Endothelial cell of umbilical vein (primary cell): Measurements from ENCODE around the gene SNPH. TPM values are rescaled to one million over a fixed set of nuclear protein-coding genes. Genes with fewer than 3 reads are reported as not detected.

ENCODE experiments used
- BruUV-seq: library from RNA; stranded (reverse); fragments of 400-500 nt; replicated peaks from 2 replicates; lab custom pipeline; 2021; lab: Mats Ljungman, UMichigan
- CTCF ChIA-PET: fragments of 300-600, 350-600 bp; sonication (Branson Sonifier 250); formaldehyde crosslinking; loops from one replicate; lab custom pipeline; 2021; ENCODE audit warnings: antibody characterized with exemption, inconsistent platforms; lab: Charles Lee
- POLR2A ChIA-PET: fragments of 300-600, 350-600 bp; sonication (Branson Sonifier 250); formaldehyde crosslinking; loops from one replicate; lab custom pipeline; 2021; ENCODE audit warnings: antibody characterized with exemption, inconsistent platforms; lab: Charles Lee
- DNase-seq: peaks from one replicate; pipeline ENCODE4 v3.0.0-alpha.2; 2011; ENCODE audit warnings: low read depth, low spot score
- FAIRE-seq: peaks from 2 replicates; lab custom pipeline; 2011; peaks lifted over from hg19 to GRCh38; lab: Jason Lieb, UNC
- H2AFZ ChIP-seq: 2 replicates; pipeline ENCODE4 v1.6.0; 2012; ENCODE audit warnings: low read depth, low read length, control low read depth, inconsistent platforms
- H3K27ac ChIP-seq: 2 replicates; pipeline ENCODE4 v1.5.1; 2011; ENCODE audit warnings: low read depth, mild to moderate bottlenecking, control low read depth, low read length, moderate library complexity; ENCODE audit not compliant: insufficient read depth
- H3K27me3 ChIP-seq, 2 experiments: 2 replicates each; pipeline versions ENCODE4 v1.6.0 to v1.6.1; 2011; ENCODE audit warnings: low read length in 2 of 2, mixed read lengths in 1 of 2; ENCODE audit not compliant: control insufficient read depth in 2 of 2, insufficient read depth in 2 of 2
- H3K36me3 ChIP-seq, 2 experiments: 2 replicates in 1 of 2; 3 replicates in 1 of 2; pipeline ENCODE4 v1.5.1; 2011; ENCODE audit warnings: low read length in 2 of 2, mild to moderate bottlenecking in 1 of 2, moderate library complexity in 1 of 2; ENCODE audit not compliant: control insufficient read depth in 2 of 2, insufficient read depth in 2 of 2; ENCODE audit errors: extremely low read depth in 1 of 2
- H3K4me1 ChIP-seq: 3 replicates; pipeline ENCODE4 v1.5.1; 2011; ENCODE audit warnings: mild to moderate bottlenecking, low read length; ENCODE audit not compliant: control insufficient read depth, insufficient read depth; ENCODE audit errors: extremely low read depth
- H3K4me2 ChIP-seq: 2 replicates; pipeline ENCODE4 v1.6.1; 2011; ENCODE audit warnings: low read length, control low read depth, mixed read lengths; ENCODE audit not compliant: insufficient read depth
- H3K4me3 ChIP-seq, 3 experiments: fragments of 200-600 bp in 1 of 3; sonication (generic), shearing (Covaris generic) in 1 of 3; replicated peaks in 1 of 3; 2 replicates each; pipeline ENCODE4 v1.5.1; 2011 to 2016; ENCODE audit warnings: control low read depth in 3 of 3, low read length in 3 of 3, mild to moderate bottlenecking in 2 of 3, inconsistent platforms in 1 of 3, low read depth in 1 of 3, moderate library complexity in 1 of 3; ENCODE audit not compliant: insufficient read depth in 1 of 3
- H3K79me2 ChIP-seq: 2 replicates; pipeline ENCODE4 v1.6.0; 2012; ENCODE audit warnings: low read length, inconsistent platforms; ENCODE audit not compliant: control insufficient read depth, insufficient read depth
- H3K9ac ChIP-seq: replicated peaks from 2 replicates; pipeline ENCODE3; 2011; ENCODE audit warnings: low read length, control low read depth; ENCODE audit not compliant: insufficient read depth; ENCODE audit errors: extremely low read depth
- H3K9me1 ChIP-seq: replicated peaks from 3 replicates; pipeline ENCODE4 v1.6.0; 2011; ENCODE audit warnings: mild to moderate bottlenecking, low read length; ENCODE audit not compliant: control insufficient read depth, insufficient read depth; ENCODE audit errors: extremely low read depth
- H3K9me3 ChIP-seq: replicated peaks from 2 replicates; pipeline ENCODE4 v1.5.1; 2012; ENCODE audit warnings: low read length, inconsistent platforms; ENCODE audit not compliant: control insufficient read depth, insufficient read depth
- H4K20me1 ChIP-seq: replicated peaks from 2 replicates; pipeline ENCODE3; 2011; ENCODE audit warnings: mild to moderate bottlenecking, low read length; ENCODE audit not compliant: control insufficient read depth, insufficient read depth; ENCODE audit errors: extremely low read depth
- EZH2 ChIP-seq: IDR thresholded peaks from 2 replicates; pipeline ENCODE4 v1.6.1; 2012; ENCODE audit warnings: borderline replicate concordance, low read depth, mild to moderate bottlenecking, moderate library complexity, low read length, inconsistent platforms; ENCODE audit not compliant: severe bottlenecking
- FOS ChIP-seq: IDR thresholded peaks from 2 replicates; pipeline ENCODE4 v1.6.1; 2011; ENCODE audit warnings: mild to moderate bottlenecking, low read length, moderate library complexity, borderline replicate concordance; ENCODE audit not compliant: insufficient read depth
- MYC ChIP-seq: IDR thresholded peaks from one replicate; pipeline ENCODE4 v1.6.1; 2011; ENCODE audit warnings: mild to moderate bottlenecking, low read depth, low read length
- POLR2A ChIP-seq: IDR thresholded peaks from 2 replicates; pipeline ENCODE4 v1.6.1; 2012; ENCODE audit warnings: low read depth, mild to moderate bottlenecking, control low read depth, low read length
- dilution Hi-C: fragments of 300-500 bp; cut with MboI; formaldehyde crosslinking; loops from one replicate; pipeline ENCODE4 v1.15.0; 2019; ENCODE audit warnings: low sequenced_read_pairs; ENCODE audit not compliant: extremely low pct_ligation_motif_present
- intact Hi-C: fragments of 100-400 bp; cut with micrococcal nuclease; formaldehyde crosslinking; loops from one replicate; pipeline ENCODE4 v1.10.0; 2022
- polyA plus RNA-seq, 4 experiments: library from polyadenylated mRNA; depleted of rRNA in 3 of 4; stranded (reverse) in 3 of 4; unstranded in 1 of 4; fragments of >200 nt; gene quantifications; 2 replicates each; pipeline versions ENCODE4 v1.2.1 to v1.2.3, GENCODE V29; 2011 to 2012; ENCODE audit warnings: missing spikeins in 1 of 4
- total RNA-seq: library from RNA; stranded (reverse); gene quantifications from 2 replicates; pipeline ENCODE4 v1.2.3, GENCODE V29; 2021

Gene SNPH
- total and polyA plus RNA-seq, 2 donors (not counting 3 experiments of a cell fraction or from before 2014, with no cell fraction given): 2.3 to 5.5 TPM

DNA sequence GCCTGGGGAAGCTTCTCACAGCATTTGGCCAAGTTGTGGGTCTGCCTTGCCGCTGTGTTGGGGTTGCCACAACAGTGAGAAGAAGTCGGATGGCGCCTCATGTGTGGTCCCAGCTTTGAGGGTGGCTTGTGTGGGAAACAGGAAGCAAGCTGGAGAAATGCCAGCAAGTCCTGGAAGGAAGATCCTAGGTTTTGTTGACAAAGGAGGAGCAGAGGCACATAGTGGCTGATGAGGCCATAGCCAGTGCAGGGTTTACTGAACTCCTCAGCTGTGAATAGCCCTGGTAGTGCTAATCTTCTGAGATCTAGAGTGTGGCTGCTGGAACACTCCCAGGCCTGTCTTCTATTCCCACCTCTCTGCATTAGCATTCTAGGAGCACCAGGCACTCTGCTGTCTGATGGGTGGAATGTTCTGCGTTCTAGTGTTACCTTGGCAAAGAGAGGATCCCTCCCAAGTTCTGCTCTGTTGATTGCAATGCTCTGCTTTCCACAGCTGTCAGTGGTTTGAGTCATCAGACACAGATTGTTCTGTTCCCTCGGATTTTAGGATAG, 25.2 kb downstream of the SNPH start:
- Histone ChIP-seq H4K20me1 (no peaks in the 10 kb centered on the region), H3K9me3 (no peaks in the 10 kb centered on the region), H3K4me1 (no peaks in the 10 kb centered on the region), H3K9ac (no peak overlapping the region), H3K4me2 (no peak overlapping the region), H3K27ac (no peak overlapping the region), H3K27me3 (no peaks in the 10 kb centered on the region), H3K9me1 (no peaks in the 10 kb centered on the region), H3K79me2 (no peaks in the 10 kb centered on the region), H3K4me3 (no peak overlapping the region), H3K36me3 (no peaks in the 10 kb centered on the region), H2AFZ (no peak overlapping the region)
- no peak for TF ChIP-seq POLR2A
- no peak for TF ChIP-seq EZH2
- ChIA-PET POLR2A (no interaction called here), CTCF (interaction anchor here (1.0 to 1.3 kb wide), 4 partner anchors 8 to 212 kb away, joined by 3 to 5 read pairs (median 4); no protein-coding TSS in a partner anchor)
- no TSS peak for BruUV-seq
- no peak for FAIRE-seq
- dilution Hi-C loops (no loop called here), intact Hi-C loops (no loop called here)
- peak; percentile 33 for DNase-seq

- no TSS peak for BruUV-seq
- TF ChIP-seq MYC: no peak
- TF ChIP-seq FOS: no peak
- no peak for TF ChIP-seq POLR2A
These were observed 26.5 kb downstream of the SNPH start for GRCh38 chr20:1292620-1293019.

More at GRCh38 chr20:1292620-1293019, 26.5 kb downstream of the SNPH start:
- FAIRE-seq: no peak
- H3K79me2 ChIP-seq: no peaks in the 10 kb centered on the region
- no peaks in the 10 kb centered on the region for H3K27me3 ChIP-seq
- H4K20me1 ChIP-seq: no peaks in the 10 kb centered on the region
- H3K4me1 ChIP-seq: no peaks in the 10 kb centered on the region
- ChIA-PET POLR2A (no interaction called here), CTCF (interaction anchor here (1.2 kb wide), 1 partner anchor 79 kb away, joined by 3 read pairs; no protein-coding TSS in a partner anchor)
- no peak overlapping the region for H3K27ac ChIP-seq
- intact Hi-C loops (no loop called here), dilution Hi-C loops (no loop called here)
- H3K4me2 ChIP-seq: no peak overlapping the region
- no peaks in the 10 kb centered on the region for H3K36me3 ChIP-seq
- no peak overlapping the region for H2AFZ ChIP-seq
- no peaks in the 10 kb centered on the region for H3K9me1 ChIP-seq
- H3K4me3 ChIP-seq: no peak overlapping the region
- H3K9ac ChIP-seq: no peak overlapping the region
- DNase-seq: no peak
- H3K9me3 ChIP-seq: no peaks in the 10 kb centered on the region
